HG02943 (cell line): ENCODE data around the gene NRM.
A peak's percentile ranks its signal among the peaks of the same experiment; 100 is the strongest.
"Not testable (repeated sequence)": the region's sequence is repeated elsewhere in the genome, so short reads cannot be mapped to it uniquely, and the experiment has no call there.

Experiments used
- ATAC-seq: cut with Tn5 transposase; IDR thresholded peaks from one replicate; pipeline ENCODE4 v1.9.1; 2021; ENCODE audit warnings: mild to moderate bottlenecking, low read depth, moderate library complexity; ENCODE audit not compliant: unreplicated experiment

Gene NRM

GRCh38 chr6:30720738-30721197 is 30.0 kb upstream of the NRM start:
- no peak for ATAC-seq

DNA sequence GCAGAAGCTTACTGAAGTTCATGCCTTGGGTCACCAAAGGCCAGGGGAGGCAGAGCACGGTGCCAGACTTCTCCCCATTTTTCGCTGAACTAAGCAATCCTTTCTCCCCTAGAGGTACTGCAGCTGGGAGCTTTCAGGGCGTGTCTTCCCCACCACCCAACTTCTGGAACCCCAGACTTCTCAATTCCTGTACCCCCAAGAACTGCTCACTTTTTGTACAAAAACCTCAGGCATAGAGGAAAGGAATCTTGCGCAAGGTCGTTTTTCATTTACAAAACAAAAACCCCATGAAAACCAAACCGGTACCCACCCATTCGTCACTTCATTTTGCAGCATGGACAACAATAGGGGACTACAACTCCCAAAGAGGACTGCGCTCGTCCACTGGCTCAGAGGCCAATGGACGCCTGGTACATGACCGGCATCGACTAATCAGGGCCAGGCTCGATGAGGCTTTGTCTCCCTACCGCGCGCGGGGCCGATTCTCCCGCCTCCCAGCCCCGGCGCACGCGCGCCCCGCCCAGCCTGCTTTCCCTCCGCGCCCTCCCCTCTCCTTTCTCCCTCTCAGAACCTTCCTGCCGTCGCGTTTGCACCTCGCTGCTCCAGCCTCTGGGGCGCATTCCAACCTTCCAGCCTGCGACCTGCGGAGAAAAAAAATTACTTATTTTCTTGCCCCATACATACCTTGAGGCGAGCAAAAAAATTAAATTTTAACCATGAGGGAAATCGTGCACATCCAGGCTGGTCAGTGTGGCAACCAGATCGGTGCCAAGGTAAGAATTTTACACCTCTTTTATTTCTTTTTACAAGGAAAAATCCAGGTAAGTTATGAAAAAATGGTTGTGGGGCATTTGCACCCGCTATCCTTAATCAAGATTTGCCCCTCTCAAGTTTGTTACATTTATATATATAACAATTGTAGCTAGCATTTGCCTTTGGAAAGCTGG is 29.3 kb upstream of the NRM start, which contains the start of gene TUBB:
Gene TUBB, plus strand, starts transcription at position 562 of the 947 bp plus-strand sequence. Its CDS starts 155 bp downstream, at position 717.
- peak; percentile 24 for ATAC-seq

DNA sequence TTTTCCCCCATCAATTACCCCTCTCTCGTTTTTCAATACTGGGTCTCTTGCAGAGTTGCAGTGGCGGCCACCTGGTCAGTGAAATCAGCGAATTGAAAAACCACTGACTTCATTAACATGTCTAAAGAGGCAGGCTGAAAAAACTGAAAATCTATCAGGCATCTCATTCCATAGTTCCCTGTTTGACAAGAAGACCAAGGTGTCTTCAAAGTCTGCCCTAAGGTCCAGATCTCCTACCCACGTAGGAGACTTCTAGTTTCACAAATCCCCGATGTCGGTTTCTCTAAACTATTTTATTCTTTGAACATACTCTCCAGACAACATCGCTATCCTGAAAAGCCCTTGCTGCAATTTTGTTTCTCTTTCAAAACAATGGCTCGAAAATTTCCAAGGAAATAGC is 28.6 kb upstream of the NRM start:
- ATAC-seq, result no peak

- ATAC-seq, result not testable (repeated sequence)
Measured at GRCh38 chr6:30717845-30718720, 27.3 kb upstream of the NRM start.

DNA sequence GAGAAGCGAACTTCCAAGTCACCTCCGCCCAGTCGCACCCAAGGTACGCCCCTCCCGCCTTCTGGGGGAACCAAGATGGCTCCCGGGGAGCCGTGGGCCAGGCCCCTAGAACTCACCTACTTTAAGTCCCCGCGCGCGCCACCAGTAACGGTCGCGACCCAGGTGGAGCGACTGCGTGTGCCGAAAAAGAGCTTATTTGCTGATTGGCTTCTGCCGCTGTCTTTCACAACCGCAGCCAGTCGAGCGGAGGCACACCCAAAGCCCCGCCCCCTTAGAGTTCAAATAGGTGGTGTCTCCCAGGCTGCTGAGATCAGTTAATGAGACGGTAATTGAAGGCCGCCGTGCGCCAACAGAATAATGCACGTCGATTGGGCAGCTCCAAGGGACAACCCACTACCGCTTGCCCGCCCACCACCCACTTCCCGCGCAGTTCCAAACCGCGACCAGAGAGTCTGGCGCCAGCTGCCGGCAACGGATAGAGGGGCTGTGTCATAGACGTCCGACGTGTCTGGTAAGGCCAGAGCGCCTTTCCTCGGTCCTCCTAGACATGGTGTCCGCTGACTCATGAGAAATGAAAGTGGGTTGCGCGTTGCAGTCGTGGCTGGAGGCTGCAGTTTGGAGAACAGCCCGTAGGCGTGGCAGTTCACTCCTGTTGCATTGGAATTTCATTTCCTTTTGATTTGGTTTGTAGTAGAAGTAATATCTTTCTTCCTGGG is 26.5 kb upstream of the NRM start, which contains the start of gene MDC1:
Gene MDC1, minus strand, starts transcription at position 153 of the 716 bp plus-strand sequence. CDS start 2,106 bp downstream, outside the sequence.
- peak; percentile 65 for ATAC-seq

- ATAC-seq, result no peak
Measured at GRCh38 chr6:30716879-30717128, 26.0 kb upstream of the NRM start.

GRCh38 chr6:30714263-30714662 is 23.5 kb upstream of the NRM start:
- ATAC-seq, result no peak

GRCh38 chr6:30712441-30712945 is 21.7 kb upstream of the NRM start:
- ATAC-seq, result no peak

DNA sequence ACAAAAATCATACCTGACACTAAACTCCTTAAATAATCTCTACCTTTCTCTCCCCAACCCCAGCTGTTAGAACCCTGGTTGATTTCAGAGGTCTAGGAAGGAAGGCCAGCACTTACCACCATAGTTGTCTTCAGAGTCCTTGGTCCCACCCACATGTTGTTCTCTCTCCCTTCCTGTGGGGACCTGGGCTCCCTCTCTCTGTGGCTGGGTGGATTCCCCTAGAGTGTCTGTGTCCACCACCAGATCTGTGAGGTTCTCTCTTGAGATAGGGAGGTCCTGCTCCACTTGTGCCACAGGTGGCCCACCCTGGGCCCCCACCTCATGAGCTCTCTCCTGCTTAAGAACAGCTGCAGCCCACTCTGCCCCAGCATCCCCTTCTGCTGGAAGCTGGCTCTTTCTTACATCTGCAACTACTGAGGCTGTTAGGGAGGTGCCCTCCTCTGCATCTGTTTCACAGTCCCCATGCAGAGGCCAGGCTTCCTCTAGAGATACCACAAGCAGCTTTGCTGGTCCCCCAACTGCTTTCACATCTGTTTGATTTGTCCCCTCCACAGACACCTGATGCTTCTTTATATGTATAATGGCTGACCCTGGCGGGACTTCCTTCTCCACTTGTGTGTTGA is 21.1 kb upstream of the NRM start:
- no peak for ATAC-seq

GRCh38 chr6:30709101-30709868 is 18.5 kb upstream of the NRM start:
- ATAC-seq, result no peak

GRCh38 chr6:30707281-30707850 is 16.6 kb upstream of the NRM start:
- no peak for ATAC-seq

- no peak for ATAC-seq
Measured at GRCh38 chr6:30705620-30706019, 14.8 kb upstream of the NRM start.

DNA sequence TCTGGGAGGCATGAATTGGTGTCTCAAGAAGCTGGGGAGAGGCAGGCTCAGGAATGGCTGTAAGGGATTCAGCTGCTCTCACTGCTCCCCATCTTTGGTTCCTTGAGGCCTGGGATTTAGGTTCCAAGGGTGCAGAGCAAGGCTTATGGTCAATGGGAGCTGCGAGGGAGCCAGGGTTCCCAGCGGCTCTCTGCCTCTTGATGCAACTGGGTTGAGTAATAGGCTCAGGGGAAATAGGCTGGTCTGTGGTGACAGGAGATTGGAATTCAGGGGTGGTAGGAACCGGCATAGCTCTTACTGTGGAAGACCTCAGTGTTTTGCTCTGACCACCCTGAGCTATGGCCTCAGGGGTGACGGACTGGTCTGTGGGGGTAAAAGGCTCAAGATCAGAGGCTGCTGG is 13.0 kb upstream of the NRM start:
- no peak for ATAC-seq

DNA sequence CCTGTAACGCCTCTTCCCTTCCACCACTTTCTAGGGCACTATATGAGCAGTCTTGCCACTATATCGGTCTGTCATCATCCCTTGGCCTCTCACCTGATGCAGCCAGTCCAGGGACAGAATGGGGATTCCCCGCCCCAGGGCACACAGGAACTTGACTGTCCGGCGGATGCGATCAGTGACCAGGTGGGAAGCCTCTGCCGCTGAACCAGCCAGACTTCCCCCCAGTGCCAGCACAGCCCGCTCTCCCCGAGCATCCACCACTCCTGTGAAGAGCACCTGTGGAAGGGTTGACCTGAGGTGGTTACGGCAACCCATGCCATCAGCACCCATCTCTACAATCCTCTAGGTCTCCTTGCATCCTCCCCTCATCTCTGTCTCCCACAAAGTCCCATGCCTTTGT is 12.2 kb upstream of the NRM start:
- ATAC-seq, result no peak

DNA sequence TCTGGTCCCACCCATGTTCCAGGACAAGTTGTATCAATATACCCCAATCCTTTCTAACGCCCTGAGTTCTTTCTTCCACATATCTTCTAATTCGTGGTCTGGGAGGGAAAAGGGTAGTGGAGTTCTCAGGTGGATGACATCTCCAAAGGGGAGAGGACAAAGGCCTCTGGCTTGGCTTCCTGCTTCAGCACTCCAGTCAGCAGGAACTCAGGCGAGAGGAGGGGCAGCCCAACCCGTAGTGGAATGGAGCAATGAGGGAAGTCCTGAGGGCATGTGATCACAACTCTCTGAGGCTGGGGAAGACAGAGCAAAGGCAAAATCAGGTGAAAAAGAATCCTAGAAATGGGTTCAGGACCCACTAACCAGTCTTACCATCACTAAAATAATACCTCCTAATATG is 9.6 kb upstream of the NRM start:
- ATAC-seq, result no peak

GRCh38 chr6:30696432-30696831 is 5.6 kb upstream of the NRM start:
- ATAC-seq, result no peak

DNA sequence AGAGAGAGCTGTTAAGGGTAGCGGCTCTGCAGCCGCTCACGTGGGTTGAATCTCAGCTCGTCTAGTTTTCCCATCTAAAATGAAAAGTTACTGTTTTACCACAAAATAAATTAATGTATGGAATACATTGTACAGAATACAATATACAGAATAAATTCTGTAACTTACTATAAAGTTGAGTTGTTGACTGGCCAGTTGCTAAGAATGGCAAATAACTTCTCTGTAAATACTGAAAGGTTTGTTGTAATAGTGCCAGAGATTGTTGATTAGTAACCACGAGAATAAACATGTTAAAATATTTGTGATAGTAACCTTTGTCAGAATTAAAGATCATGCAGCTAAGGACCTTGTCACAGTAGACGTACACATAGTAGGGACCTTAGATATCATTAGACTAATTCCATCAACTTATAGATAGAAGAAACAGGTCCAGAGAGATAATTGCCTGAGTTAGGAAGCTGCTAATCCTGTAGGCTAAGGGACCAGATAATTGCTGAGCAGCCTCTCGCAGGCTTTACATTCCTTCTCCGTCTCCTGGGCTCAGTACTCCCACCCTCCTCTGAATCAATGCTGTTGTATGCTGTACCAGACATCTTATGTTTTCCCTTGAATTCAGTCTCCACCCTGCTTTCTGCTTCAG is 544 bp upstream of the NRM start:
- ATAC-seq, result no peak

GRCh38 chr6:30689985-30690384 is 799 bp downstream of the NRM start:
- no peak for ATAC-seq
